ENCODE results near the gene GGT6. TPM values are rescaled to one million over a fixed set of nuclear protein-coding genes. Genes with fewer than 3 reads are reported as not detected.

Gene GGT6
- polyA plus RNA-seq (2011; rRNA removed) (not detected in 2 replicates), polyA plus RNA-seq (2017; fragmentation: RNase III; extraction: RNeasy Plus Mini Kit Qiagen cat#74134 plus additional on column Dnase treatment) (not detected in 3 replicates), polyA minus RNA-seq (2011; rRNA and poly(A)+ RNA removed) (not detected in 2 replicates)
- polyA plus RNA-seq (2012; cell fraction: cytosol; rRNA removed): 0.01 TPM in 1 of 2 replicates, not detected in the other
- not detected in 2 replicates for polyA plus RNA-seq (2012; cell fraction: nucleus; rRNA removed)

GRCh38 chr17:4560421-4560820, at the start of gene GGT6:
TSS of gene GGT6 (minus strand) at chr17:4560577. CDS start at chr17:4560521, 56 bp downstream.
- H3K4me2 ChIP-seq: no peak within 1 kb of the TSS
- no peak within 1 kb of the TSS for H3K4me3 ChIP-seq
- H3K27ac ChIP-seq: no peak within 1 kb of the TSS
- peaks cover 5% of the 10 kb centered on the region for H3K4me1 ChIP-seq
- no peaks in the 10 kb centered on the region for H3K9me3 ChIP-seq
- ChIA-PET CTCF (interaction anchor here (0.7 to 1.6 kb wide), 6 partner anchors 10 to 88 kb away, joined by 3 to 5 read pairs (median 4); no protein-coding TSS in a partner anchor), POLR2A (no interaction called here)
- FAIRE-seq (no peak), DNase-seq (ENCODE audit: low read depth in 1 of 2, low spot score in 1 of 2) (no peak), ATAC-seq (no peak)
- 83% methylated on average over 11 of the region's 12 CpGs for WGBS (ENCODE audit: missing lambda C conversion rate)
- no peak for TF ChIP-seq RCOR1 (IDR thresholded peaks at IDR 0.05; ENCODE audit: low read depth, low read length)

- no peak for TF ChIP-seq POLR2AphosphoS2 (conservative IDR thresholded peaks at IDR 0.05; ENCODE audit: low read length)
- no peak for TF ChIP-seq PHF8 (IDR thresholded peaks at IDR 0.05; ENCODE audit: borderline replicate concordance, low read depth)
- no peak for TF ChIP-seq JUNB (IDR thresholded peaks at IDR 0.05)
- TF ChIP-seq ZNF302 (CRISPR knock-in tag; IDR thresholded peaks at IDR 0.05): no peak
- TF ChIP-seq KDM1A (IDR thresholded peaks at IDR 0.05; ENCODE audit: low read depth): no peak
- TF ChIP-seq PBX3 (IDR thresholded peaks at IDR 0.05): no peak
- TF ChIP-seq EHF (CRISPR knock-in tag; IDR thresholded peaks at IDR 0.05): no peak
- TF ChIP-seq ELK1 (IDR thresholded peaks at IDR 0.05; ENCODE audit: low read depth, low read length): no peak
- no peak for TF ChIP-seq SREBF2 (IDR thresholded peaks at IDR 0.05)
- TF ChIP-seq CHD2 (IDR thresholded peaks at IDR 0.05; ENCODE audit: low read length, partially characterized antibody): no peak
- no peak for TF ChIP-seq TFCP2L1 (CRISPR knock-in tag; IDR thresholded peaks at IDR 0.05)
- TF ChIP-seq, protein P1, sequence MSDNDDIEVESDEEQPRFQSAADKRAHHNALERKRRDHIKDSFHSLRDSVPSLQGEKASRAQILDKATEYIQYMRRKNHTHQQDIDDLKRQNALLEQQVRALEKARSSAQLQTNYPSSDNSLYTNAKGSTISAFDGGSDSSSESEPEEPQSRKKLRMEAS (IDR thresholded peaks at IDR 0.05): no peak
- no peak for TF ChIP-seq HOXB5 (CRISPR knock-in tag; IDR thresholded peaks at IDR 0.05)
- no peak for TF ChIP-seq MAFK (IDR thresholded peaks at IDR 0.05; ENCODE audit: partially characterized antibody)
- TF ChIP-seq HDAC2 (IDR thresholded peaks at IDR 0.05): no peak
- FAIRE-seq: no peak
- no peaks in the 10 kb centered on the region for H3K4me1 ChIP-seq
- ChIA-PET CTCF (interaction anchor here (0.9 to 6.8 kb wide), 10 partner anchors 13 to 307 kb away, joined by 3 to 58 read pairs (median 5); partner anchors contain the start of genes ARRB2, GGT6 and SMTNL2), POLR2A (no interaction called here)
- ATAC-seq: no peak; a peak in 1 of 6 replicates
- H3K4me3 ChIP-seq: no peak overlapping the region
- no peak overlapping the region for H3K27ac ChIP-seq
- 75% methylated on average over 5 of the region's 5 CpGs for WGBS (ENCODE audit: missing lambda C conversion rate)
- no peak overlapping the region for H3K4me2 ChIP-seq
- no peaks in the 10 kb centered on the region for H3K9me3 ChIP-seq
- no peak for DNase-seq (ENCODE audit: low read depth in 1 of 2, low spot score in 1 of 2)
Observed at GRCh38 chr17:4610162-4610561, 49.8 kb upstream of the GGT6 start.

DNA sequence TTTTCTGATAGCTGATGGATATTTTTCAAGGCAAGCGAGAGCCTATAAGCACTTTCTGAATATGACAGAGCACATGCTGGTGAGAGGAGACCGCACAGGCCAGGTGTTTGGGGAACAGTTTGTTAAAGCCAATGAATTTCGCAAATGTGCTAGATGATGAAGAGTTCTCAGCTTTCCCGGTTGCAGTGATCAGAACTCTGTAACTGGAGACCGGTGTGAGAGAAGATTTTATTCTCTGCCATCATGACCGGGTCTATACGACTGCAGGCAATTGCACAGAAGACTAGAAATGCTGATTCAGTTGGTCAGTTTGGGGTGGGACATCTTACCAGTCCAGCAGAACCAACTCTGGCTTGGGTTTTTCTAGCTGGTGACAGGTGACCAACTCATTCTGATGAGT, 49.4 kb upstream of the GGT6 start:
- H3K4me1 ChIP-seq: no peaks in the 10 kb centered on the region
- ATAC-seq: no peak
- no peaks in the 10 kb centered on the region for H3K9me3 ChIP-seq
- WGBS (ENCODE audit: missing lambda C conversion rate): 75% methylated on average over 7 of the region's 7 CpGs
- no peak for FAIRE-seq
- no peak overlapping the region for H3K4me3 ChIP-seq
- H3K4me2 ChIP-seq: no peak overlapping the region
- H3K27ac ChIP-seq: no peak overlapping the region
- TF ChIP-seq MAZ (IDR thresholded peaks at IDR 0.05; ENCODE audit: borderline replicate concordance, low read depth, low read length) (no peak), HOXA7 (CRISPR knock-in tag; IDR thresholded peaks at IDR 0.05) (no peak), EHMT2 (IDR thresholded peaks at IDR 0.05; ENCODE audit: low read depth) (no peak), ZNF302 (CRISPR knock-in tag; IDR thresholded peaks at IDR 0.05) (no peak), JUN (IDR thresholded peaks at IDR 0.05) (no peak)
- TF ChIP-seq, protein P2, sequence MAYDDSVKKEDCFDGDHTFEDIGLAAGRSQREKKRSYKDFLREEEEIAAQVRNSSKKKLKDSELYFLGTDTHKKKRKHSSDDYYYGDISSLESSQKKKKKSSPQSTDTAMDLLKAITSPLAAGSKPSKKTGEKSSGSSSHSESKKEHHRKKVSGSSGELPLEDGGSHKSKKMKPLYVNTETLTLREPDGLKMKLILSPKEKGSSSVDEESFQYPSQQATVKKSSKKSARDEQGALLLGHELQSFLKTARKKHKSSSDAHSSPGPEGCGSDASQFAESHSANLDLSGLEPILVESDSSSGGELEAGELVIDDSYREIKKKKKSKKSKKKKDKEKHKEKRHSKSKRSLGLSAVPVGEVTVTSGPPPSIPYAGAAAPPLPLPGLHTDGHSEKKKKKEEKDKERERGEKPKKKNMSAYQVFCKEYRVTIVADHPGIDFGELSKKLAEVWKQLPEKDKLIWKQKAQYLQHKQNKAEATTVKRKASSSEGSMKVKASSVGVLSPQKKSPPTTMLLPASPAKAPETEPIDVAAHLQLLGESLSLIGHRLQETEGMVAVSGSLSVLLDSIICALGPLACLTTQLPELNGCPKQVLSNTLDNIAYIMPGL (CRISPR knock-in tag; IDR thresholded peaks at IDR 0.05; ENCODE audit: borderline replicate concordance): no peak
- ChIA-PET POLR2A (no interaction called here), CTCF (interaction anchor here (0.9 to 6.8 kb wide), 8 partner anchors 12 to 212 kb away, joined by 3 to 58 read pairs (median 7); partner anchors contain the start of genes ARRB2, GGT6 and SMTNL2)
- no peak for DNase-seq (ENCODE audit: low read depth in 1 of 2, low spot score in 1 of 2)
